Panc1 (cell line): Measurements from ENCODE around the gene CFAP20. TPM values are rescaled to one million over a fixed set of nuclear protein-coding genes. Genes with fewer than 3 reads are reported as not detected.

Experiments used
- ATAC-seq: fragments of 200-7000 bp; cut with Tn5 transposase; 2 replicates; pipeline ENCODE4 v1.9.1; 2020; ENCODE audit warnings: mild to moderate bottlenecking, moderate library complexity
- BruUV-seq: library from RNA; stranded (reverse); fragments of 400-500 nt; replicated peaks from 2 replicates; lab custom pipeline; 2021; lab: Mats Ljungman, UMichigan
- CTCF ChIA-PET: fragments of 300-600 bp; sonication (Branson Sonifier 250); formaldehyde crosslinking; loops from one replicate; lab custom pipeline; 2022; ENCODE audit warnings: antibody characterized with exemption; lab: Charles Lee
- POLR2A ChIA-PET: fragments of 300-600 bp; sonication (Branson Sonifier 250); formaldehyde crosslinking; loops from one replicate; lab custom pipeline; 2022; ENCODE audit warnings: antibody characterized with exemption; lab: Charles Lee
- DNase-seq: peaks from one replicate; pipeline ENCODE4 v3.0.0-alpha.2; 2010; ENCODE audit warnings: low read depth, low spot score
- H3K27ac ChIP-seq: 2 replicates; pipeline ENCODE4 v1.5.1; 2011; ENCODE audit warnings: mild to moderate bottlenecking, low read length, inconsistent platforms
- H3K27me3 ChIP-seq: fragments of 200-500 bp; sonication (Bioruptor generic); 2 replicates; pipeline ENCODE4 v1.6.0; 2014; ENCODE audit warnings: low read length, inconsistent platforms; ENCODE audit not compliant: control insufficient read depth, insufficient read depth
- H3K36me3 ChIP-seq: fragments of 200-500 bp; sonication (Bioruptor generic); 2 replicates; pipeline ENCODE4 v1.5.1; 2014; ENCODE audit warnings: inconsistent platforms, mild to moderate bottlenecking, low read length, moderate library complexity; ENCODE audit not compliant: control insufficient read depth, insufficient read depth
- H3K4me1 ChIP-seq: 2 replicates; pipeline ENCODE4 v1.5.1; 2011; ENCODE audit warnings: inconsistent platforms, mild to moderate bottlenecking, low read length, moderate library complexity; ENCODE audit not compliant: control insufficient read depth, insufficient read depth
- H3K4me3 ChIP-seq, 2 experiments: 2 replicates each; pipeline ENCODE4 v1.5.1; 2011 to 2012; ENCODE audit warnings: low read depth in 2 of 2, low read length in 2 of 2, mild to moderate bottlenecking in 2 of 2, inconsistent platforms in 1 of 2, moderate library complexity in 1 of 2
- H3K9me3 ChIP-seq: fragments of 200-500 bp; sonication (Bioruptor generic); 2 replicates; pipeline ENCODE4 v1.5.1; 2014; ENCODE audit warnings: low read depth, mild to moderate bottlenecking, inconsistent platforms, low read length, moderate library complexity; ENCODE audit not compliant: control insufficient read depth, insufficient read depth
- POLR2AphosphoS5 ChIP-seq: IDR thresholded peaks from 2 replicates; pipeline ENCODE4 v1.6.1; 2012; ENCODE audit warnings: mild to moderate bottlenecking, low read depth, low read length, moderate library complexity
- REST ChIP-seq, 2 experiments: IDR thresholded peaks; 2 replicates each; pipeline ENCODE4 v1.6.1; 2011 to 2012; ENCODE audit warnings: low read depth in 2 of 2, control low read depth in 1 of 2, low read length in 1 of 2, mild to moderate bottlenecking in 1 of 2, moderate library complexity in 1 of 2; ENCODE audit not compliant: insufficient read depth in 1 of 2
- SIN3A ChIP-seq: IDR thresholded peaks from 2 replicates; pipeline ENCODE4 v1.6.1; 2012; ENCODE audit warnings: low read depth, mild to moderate bottlenecking, low read length, moderate library complexity, borderline replicate concordance; ENCODE audit not compliant: insufficient read depth
- TCF7L2 ChIP-seq: IDR thresholded peaks from 2 replicates; pipeline ENCODE4 v1.6.1; 2011; ENCODE audit warnings: mild to moderate bottlenecking, low read depth, low read length, inconsistent platforms
- in situ Hi-C: cut with HindIII; loops from 2 replicates; pipeline ENCODE4 v1.10.0; 2016; ENCODE audit warnings: low sequenced_read_pairs, low pct_unique_long_range_greater_than_20kb
- intact Hi-C: fragments of 100-400 bp; cut with micrococcal nuclease; formaldehyde crosslinking; loops from one replicate; pipeline ENCODE4 v1.10.0; 2022; ENCODE audit not compliant: unreplicated experiment
- total RNA-seq: library from RNA; stranded (reverse); gene quantifications from one replicate; pipeline ENCODE4 v1.2.1, GENCODE V29; 2021; ENCODE audit not compliant: unreplicated experiment
- TF ChIP-seq, protein P1 (sequence below): fragments of 450-650 bp; IDR thresholded peaks from 2 replicates; pipeline ENCODE4 v1.5.1; 2017; ENCODE audit warnings: mild to moderate bottlenecking

CFAP20 gene
- total RNA-seq, 1 experiment from 2014 or later, result 25.9 TPM

- TF ChIP-seq POLR2AphosphoS5 (no peak), TCF7L2 (no peak), SIN3A (no peak), REST (IDR thresholded peaks at IDR 0.05; ENCODE audit: insufficient read depth in 1 of 2, low read depth in 2 of 2, low read length in 1 of 2) (no peak)
- TF ChIP-seq, protein P1, sequence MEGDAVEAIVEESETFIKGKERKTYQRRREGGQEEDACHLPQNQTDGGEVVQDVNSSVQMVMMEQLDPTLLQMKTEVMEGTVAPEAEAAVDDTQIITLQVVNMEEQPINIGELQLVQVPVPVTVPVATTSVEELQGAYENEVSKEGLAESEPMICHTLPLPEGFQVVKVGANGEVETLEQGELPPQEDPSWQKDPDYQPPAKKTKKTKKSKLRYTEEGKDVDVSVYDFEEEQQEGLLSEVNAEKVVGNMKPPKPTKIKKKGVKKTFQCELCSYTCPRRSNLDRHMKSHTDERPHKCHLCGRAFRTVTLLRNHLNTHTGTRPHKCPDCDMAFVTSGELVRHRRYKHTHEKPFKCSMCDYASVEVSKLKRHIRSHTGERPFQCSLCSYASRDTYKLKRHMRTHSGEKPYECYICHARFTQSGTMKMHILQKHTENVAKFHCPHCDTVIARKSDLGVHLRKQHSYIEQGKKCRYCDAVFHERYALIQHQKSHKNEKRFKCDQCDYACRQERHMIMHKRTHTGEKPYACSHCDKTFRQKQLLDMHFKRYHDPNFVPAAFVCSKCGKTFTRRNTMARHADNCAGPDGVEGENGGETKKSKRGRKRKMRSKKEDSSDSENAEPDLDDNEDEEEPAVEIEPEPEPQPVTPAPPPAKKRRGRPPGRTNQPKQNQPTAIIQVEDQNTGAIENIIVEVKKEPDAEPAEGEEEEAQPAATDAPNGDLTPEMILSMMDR, result no peak
- Histone ChIP-seq H3K4me3 (no peak overlapping the region), H3K27ac (no peak overlapping the region), H3K36me3 (no peaks in the 10 kb centered on the region), H3K9me3 (no peaks in the 10 kb centered on the region), H3K27me3 (no peaks in the 10 kb centered on the region), H3K4me1 (no peaks in the 10 kb centered on the region)
- ATAC-seq, result no peak
- POLR2A ChIA-PET, result no interaction called here
- in situ Hi-C loops, result no loop called here
- CTCF ChIA-PET, result interaction anchor here (0.6 kb wide), 1 partner anchor 293 kb away, joined by 12 read pairs; no protein-coding TSS in a partner anchor
- DNase-seq, result no peak
- intact Hi-C loops, result no loop called here
- no TSS peak for BruUV-seq
Measured at GRCh38 chr16:58154345-58154744, 25.2 kb upstream of the CFAP20 start.

GRCh38 chr16:58152246-58152868 lies 23.2 kb upstream of the CFAP20 start:
- no peak overlapping the region for H3K27ac ChIP-seq
- DNase-seq (no peak), ATAC-seq (no peak)
- ChIA-PET CTCF (no interaction called here), POLR2A (interaction anchor here (0.6 kb wide), 2 partner anchors 13 to 20 kb away, joined by 3 read pairs; no protein-coding TSS in a partner anchor)
- H3K4me1 ChIP-seq, result no peaks in the 10 kb centered on the region
- no peaks in the 10 kb centered on the region for H3K9me3 ChIP-seq
- no peak for TF ChIP-seq POLR2AphosphoS5
- TF ChIP-seq SIN3A, result no peak
- TF ChIP-seq, protein P1, result no peak
- no peak for TF ChIP-seq REST (IDR thresholded peaks at IDR 0.05; ENCODE audit: insufficient read depth in 1 of 2, low read depth in 2 of 2, low read length in 1 of 2)
- TF ChIP-seq TCF7L2, result no peak
- in situ Hi-C loops (no loop called here), intact Hi-C loops (no loop called here)
- H3K36me3 ChIP-seq, result no peaks in the 10 kb centered on the region
- no peak overlapping the region for H3K4me3 ChIP-seq
- BruUV-seq, result no TSS peak
- H3K27me3 ChIP-seq, result no peaks in the 10 kb centered on the region
